Measurements from ENCODE around the gene DENND1A.

The DENND1A gene

GRCh38 chr9:123567013-123567412 lies 362.9 kb downstream of the DENND1A start:
- no peak for DNase-seq (ENCODE audit: low read depth)

- DNase-seq (ENCODE audit: low read depth) = no peak
Observed at GRCh38 chr9:123564652-123565051, 365.3 kb downstream of the DENND1A start.

GRCh38 chr9:123562844-123563346 lies 367.0 kb downstream of the DENND1A start:
- DNase-seq (ENCODE audit: low read depth) = peak; percentile 96

GRCh38 chr9:123561046-123561445 lies 368.9 kb downstream of the DENND1A start:
- DNase-seq (ENCODE audit: low read depth) = no peak

GRCh38 chr9:123556464-123557435 lies 373.2 kb downstream of the DENND1A start:
- DNase-seq (ENCODE audit: low read depth) = no peak

GRCh38 chr9:123555646-123556045 lies 374.3 kb downstream of the DENND1A start:
- DNase-seq (ENCODE audit: low read depth) = no peak

- DNase-seq (ENCODE audit: low read depth) = no peak
Observed at GRCh38 chr9:123552530-123552929, 377.4 kb downstream of the DENND1A start.

- no peak for DNase-seq (ENCODE audit: low read depth)
Observed at GRCh38 chr9:123551734-123552133, 378.2 kb downstream of the DENND1A start.

GRCh38 chr9:123550797-123551196 lies 379.1 kb downstream of the DENND1A start:
- DNase-seq (ENCODE audit: low read depth) = no peak

GRCh38 chr9:123550012-123550411 lies 379.9 kb downstream of the DENND1A start:
- DNase-seq (ENCODE audit: low read depth) = no peak

GRCh38 chr9:123548741-123549545 lies 381.0 kb downstream of the DENND1A start:
- DNase-seq (ENCODE audit: low read depth) = no peak

GRCh38 chr9:123544007-123544827 lies 385.7 kb downstream of the DENND1A start:
- DNase-seq (ENCODE audit: low read depth) = no peak

- no peak for DNase-seq (ENCODE audit: low read depth)
Observed at GRCh38 chr9:123543492-123543891, 386.4 kb downstream of the DENND1A start.

GRCh38 chr9:123542435-123543225 lies 387.3 kb downstream of the DENND1A start:
- no peak for DNase-seq (ENCODE audit: low read depth)

- DNase-seq (ENCODE audit: low read depth) = peak; percentile 8
Observed at GRCh38 chr9:123541411-123541810, 388.5 kb downstream of the DENND1A start.

GRCh38 chr9:123540457-123540856 lies 389.5 kb downstream of the DENND1A start:
- DNase-seq (ENCODE audit: low read depth) = no peak

GRCh38 chr9:123537809-123538208 lies 392.1 kb downstream of the DENND1A start:
- no peak for DNase-seq (ENCODE audit: low read depth)

GRCh38 chr9:123536455-123536868 lies 393.5 kb downstream of the DENND1A start:
- DNase-seq (ENCODE audit: low read depth) = no peak

- DNase-seq (ENCODE audit: low read depth) = no peak
Observed at GRCh38 chr9:123534336-123534735, 395.6 kb downstream of the DENND1A start.

GRCh38 chr9:123530244-123530643 lies 399.7 kb downstream of the DENND1A start:
- no peak for DNase-seq (ENCODE audit: low read depth)

- DNase-seq (ENCODE audit: low read depth) = no peak
Observed at GRCh38 chr9:123528501-123528900, 401.4 kb downstream of the DENND1A start.

Measured in GM04503 (cell line).